Pancreas (tissue), 10 donors: ENCODE results near the gene SLCO1C1. TPM values are rescaled to one million over a fixed set of nuclear protein-coding genes. Genes with fewer than 3 reads are reported as not detected.

Experiments
- ATAC-seq, 4 donors: fragments of 200-7000 bp; cut with Tn5 transposase; one replicate each; pipeline versions ENCODE4 v1.8.0 to v1.9.1; 2020; ENCODE audit warnings: mild to moderate bottlenecking in 4 of 4, moderate library complexity in 4 of 4
- DNase-seq, 6 donors: peaks; one replicate each; pipeline ENCODE4 v3.0.0-alpha.2; 2020
- FAIRE-seq: peaks from 2 replicates; lab custom pipeline; 2012; peaks lifted over from hg19 to GRCh38; lab: Jason Lieb, UNC
- H3K27ac ChIP-seq, 4 donors: fragments of 200-600 bp; sonication (generic); 1 replicate in 3 of 4; 2 replicates in 1 of 4; pipeline versions ENCODE4 v1.5.0 to v1.8.0; 2020
- H3K27me3 ChIP-seq, 4 donors: fragments of 200-600 bp; one replicate each; pipeline ENCODE4 v1.8.0; 2021
- H3K36me3 ChIP-seq, 3 donors: fragments of 200-600 bp; sonication (generic) in 1 of 3; one replicate each; pipeline versions ENCODE4 v1.5.0 to v1.8.0; 2020 to 2021
- H3K4me1 ChIP-seq, 3 donors: fragments of 200-600 bp; one replicate each; pipeline ENCODE4 v1.8.0; 2021
- H3K4me3 ChIP-seq, 4 donors: fragments of 200-600 bp; sonication (generic) in 2 of 4; one replicate each; pipeline versions ENCODE4 v1.5.0 to v1.8.0; 2020 to 2021
- H3K9me3 ChIP-seq, 4 donors: fragments of 200-600 bp; one replicate each; pipeline ENCODE4 v1.8.0; 2021
- CTCF ChIP-seq, 4 donors: fragments of 200-600 bp; sonication (generic) in 3 of 4; IDR thresholded peaks; one replicate each; pipeline versions ENCODE4 v1.5.0 to v1.8.0; 2021; ENCODE audit warnings: antibody characterized with exemption in 4 of 4
- WGBS, 2 donors: extraction: QIAGEN DNeasy Blood & Tissue Kit; methylation state at CpG; one replicate each; pipeline ENCODE4 v1.1.7; 2013; 5-methylcytosine and 5-hydroxymethylcytosine counted together
- intact Hi-C, 3 donors: fragments of 100-400 bp; cut with DNase I; formaldehyde crosslinking; loops; one replicate each; pipeline versions ENCODE4 v1.11.1 to v1.14.2; 2022
- polyA plus RNA-seq, 2 donors: library from polyadenylated mRNA; stranded (reverse); fragments of 200-250 nt; gene quantifications; one replicate each; pipeline ENCODE4 v1.2.3, GENCODE V29; 2013
- total RNA-seq, 6 donors: library from RNA; stranded (reverse); fragmentation: NEBNext Ultra II Directional in 4 of 6; extraction: Animal tissue kit (Norgen Biotek cat#: 25700) in 4 of 6; gene quantifications; one replicate each; pipeline versions ENCODE4 v1.2.1 to v1.2.4, GENCODE V29; 2021 to 2023
- donor health status: healthy with polysubstance abuse.
- donor health status: DM: no; HTN: no; CAD: no; lungs with moderate emphysema.
- donor health status: DM: no; HTN: no; CAD: no.
- donor health status: control.
- donor health status: control.
- donor health status: Bipolar disorder and iron deficiency.
- donor health status: DM: yes; HTN: yes; CAD: no.
- donor health status: DM: no; HTN: no; CAD: no.
- donor health status: DM: no; HTN: no; CAD: no.
- donor health status: DM: yes; HTN: yes; CAD: no.

The SLCO1C1 gene
- total and polyA plus RNA-seq, 8 donors = 0.08 to 0.60 (median 0.34) TPM

GRCh38 chr12:20800160-20800559, 105.0 kb downstream of the SLCO1C1 start:
- H3K27ac ChIP-seq = no peak overlapping the region
- no peak overlapping the region for H3K4me3 ChIP-seq
- no peak for TF ChIP-seq CTCF (IDR thresholded peaks at IDR 0.05)
- intact Hi-C loops = no loop called here
- FAIRE-seq = no peak
- H3K4me1 ChIP-seq = no peaks in the 10 kb centered on the region
- WGBS, 2 donors = 67 to 85% methylated on average over 1 of the region's 1 CpG
- H3K36me3 ChIP-seq = no peaks in the 10 kb centered on the region
- H3K27me3 ChIP-seq = no peaks in the 10 kb centered on the region
- H3K9me3 ChIP-seq = no peaks in the 10 kb centered on the region
- no peak for ATAC-seq
- DNase-seq = no peak

GRCh38 chr12:20801035-20801434, 105.9 kb downstream of the SLCO1C1 start:
- Histone ChIP-seq H3K36me3 (no peaks in the 10 kb centered on the region), H3K27me3 (no peaks in the 10 kb centered on the region), H3K9me3 (no peaks in the 10 kb centered on the region), H3K4me1 (no peaks in the 10 kb centered on the region), H3K4me3 (no peak overlapping the region), H3K27ac (no peak overlapping the region)
- no peak for FAIRE-seq
- ATAC-seq = no peak
- no peak for TF ChIP-seq CTCF (IDR thresholded peaks at IDR 0.05)
- intact Hi-C loops = no loop called here
- no peak for DNase-seq

Other genes starting within 250 kb of the SLCO1C1 start
- not detected for gene SLCO1B3, start 115.4 kb downstream of the SLCO1C1 start, total RNA-seq
- gene SLCO1B3, start 115.4 kb downstream of the SLCO1C1 start, polyA plus RNA-seq = under 1 TPM; 0.07 to 0.11 TPM